Measurements from ENCODE around the gene NDUFAF5. TPM values are rescaled to one million over a fixed set of nuclear protein-coding genes. Genes with fewer than 3 reads are reported as not detected.
A peak's percentile ranks its signal among the peaks of the same experiment; 100 is the strongest.

The NDUFAF5 gene
- total and polyA plus RNA-seq, 2 experiments from 2014 or later, result 45.8 to 54.6 TPM

DNA sequence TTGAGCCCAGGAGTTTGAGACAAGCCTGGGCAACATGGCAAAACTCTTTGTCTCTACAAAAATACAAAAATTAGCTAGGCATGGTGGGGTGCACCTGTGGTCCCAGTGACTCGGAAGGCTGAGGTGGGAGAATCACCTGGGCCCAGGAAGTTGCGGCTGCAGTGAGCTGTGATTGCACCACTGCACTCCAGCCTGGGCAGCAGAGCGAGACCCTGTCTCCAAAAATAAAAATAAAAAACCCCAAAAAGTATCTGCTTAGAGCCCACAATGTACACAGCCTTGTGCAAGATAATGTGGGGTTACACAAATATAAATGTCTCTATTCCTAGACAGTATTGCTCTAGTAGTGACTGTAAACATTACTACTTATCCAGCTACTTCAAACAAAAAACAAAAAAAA, 6.0 kb upstream of the NDUFAF5 start:
- Histone ChIP-seq H3K4me1 (ENCODE audit: low read depth) (peaks cover 1% of the 10 kb centered on the region), H3K36me3 (peaks cover 48% of the 10 kb centered on the region), H3K27ac (no peak overlapping the region), H3K27me3 (no peaks in the 10 kb centered on the region), H3K4me3 (no peak overlapping the region), H3K9me3 (ENCODE audit: low read depth) (no peaks in the 10 kb centered on the region)
- no peak for DNase-seq (ENCODE audit: low read depth in 1 of 2, low spot score in 1 of 2)
- no peak for TF ChIP-seq CTCF (IDR thresholded peaks at IDR 0.05; ENCODE audit: low read depth, low read length)

GRCh38 chr20:13783528-13783927, 1.3 kb upstream of the NDUFAF5 start:
- peaks cover 16% of the 10 kb centered on the region for H3K36me3 ChIP-seq
- H3K27me3 ChIP-seq, result no peaks in the 10 kb centered on the region
- peaks cover 11% of the 10 kb centered on the region for H3K4me1 ChIP-seq (ENCODE audit: low read depth)
- H3K9me3 ChIP-seq (ENCODE audit: low read depth), result no peaks in the 10 kb centered on the region
- TF ChIP-seq CTCF (IDR thresholded peaks at IDR 0.05; ENCODE audit: low read depth, low read length), result no peak
- no peak overlapping the region for H3K27ac ChIP-seq
- DNase-seq (ENCODE audit: low read depth in 1 of 2, low spot score in 1 of 2), result no peak
- H3K4me3 ChIP-seq, result peak overlapping the region; percentile 90

DNA sequence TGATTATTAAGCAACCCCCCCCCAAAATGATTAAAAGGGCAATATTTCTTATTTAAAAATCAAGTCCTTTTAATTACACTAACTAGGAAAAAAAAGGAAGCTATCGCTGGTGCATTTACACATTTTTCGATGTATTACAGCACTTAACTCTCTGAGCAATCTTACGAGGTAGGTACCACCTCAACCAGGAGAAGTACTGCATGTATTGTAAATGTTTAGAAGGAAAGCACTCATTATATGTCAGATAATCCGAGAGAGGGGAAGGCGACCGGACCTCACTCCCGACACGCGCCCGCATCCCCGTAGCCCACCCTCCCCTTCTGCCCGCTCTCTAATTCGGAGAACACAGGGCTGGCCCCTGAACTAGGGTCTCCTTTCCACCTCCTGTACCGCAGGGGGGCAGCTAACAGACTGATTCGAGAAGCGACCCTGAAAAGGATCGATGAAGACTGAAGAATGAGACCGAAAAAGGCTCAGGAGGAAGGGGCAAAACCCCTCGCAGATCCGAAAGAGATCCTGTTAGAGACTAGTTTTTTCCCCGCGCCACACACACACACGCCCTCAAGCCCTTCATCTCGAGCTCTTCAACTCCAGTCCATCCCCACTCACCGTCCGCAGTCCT, 446 bp upstream of the NDUFAF5 start:
- no peak for TF ChIP-seq CTCF (IDR thresholded peaks at IDR 0.05; ENCODE audit: low read depth, low read length)
- H3K4me3 ChIP-seq, result peak overlapping the region; percentile 90
- peaks cover 11% of the 10 kb centered on the region for H3K4me1 ChIP-seq (ENCODE audit: low read depth)
- H3K27me3 ChIP-seq, result no peaks in the 10 kb centered on the region
- DNase-seq (ENCODE audit: low read depth in 1 of 2, low spot score in 1 of 2), result no peak
- peaks cover 18% of the 10 kb centered on the region for H3K36me3 ChIP-seq
- H3K9me3 ChIP-seq (ENCODE audit: low read depth), result no peaks in the 10 kb centered on the region
- H3K27ac ChIP-seq, result peak overlapping the region; percentile 91

- H3K4me1 ChIP-seq (ENCODE audit: low read depth), result peaks cover 14% of the 10 kb centered on the region
- no peak for DNase-seq (ENCODE audit: low read depth in 1 of 2, low spot score in 1 of 2)
- H3K9me3 ChIP-seq (ENCODE audit: low read depth), result no peaks in the 10 kb centered on the region
- no peaks in the 10 kb centered on the region for H3K27me3 ChIP-seq
- H3K36me3 ChIP-seq, result peaks cover 21% of the 10 kb centered on the region
- peak overlapping the region; percentile 36 for H3K27ac ChIP-seq
- peak overlapping the region; percentile 90 for H3K4me3 ChIP-seq
- TF ChIP-seq CTCF (IDR thresholded peaks at IDR 0.05; ENCODE audit: low read depth, low read length), result no peak
These were observed 1.5 kb downstream of the NDUFAF5 start for GRCh38 chr20:13786143-13786828.

GRCh38 chr20:13788167-13788834, 3.5 kb downstream of the NDUFAF5 start:
- TF ChIP-seq CTCF (IDR thresholded peaks at IDR 0.05; ENCODE audit: low read depth, low read length), result peak; percentile 66
- H3K27ac ChIP-seq, result no peak overlapping the region
- H3K4me3 ChIP-seq, result no peak overlapping the region
- no peaks in the 10 kb centered on the region for H3K9me3 ChIP-seq (ENCODE audit: low read depth)
- H3K36me3 ChIP-seq, result peaks cover 22% of the 10 kb centered on the region
- H3K27me3 ChIP-seq, result no peaks in the 10 kb centered on the region
- H3K4me1 ChIP-seq (ENCODE audit: low read depth), result peaks cover 31% of the 10 kb centered on the region
- peak; percentile 52 to 68 for DNase-seq (ENCODE audit: low read depth in 1 of 2, low spot score in 1 of 2)
